ENCODE measurements around the gene USP17L21.
"Not testable (repeated sequence)": the region's sequence is repeated elsewhere in the genome, so short reads cannot be mapped to it uniquely, and the experiment has no call there.

GRCh38 chr4:9238461-9238860 lies 24.2 kb upstream of the USP17L21 start:
- not testable (repeated sequence) for TF ChIP-seq POLR2A (IDR thresholded peaks at IDR 0.05; ENCODE audit: low read length); GATA1 (IDR thresholded peaks at IDR 0.05; ENCODE audit: low read depth, low read length)

All from erythroblast (primary cell).